Measurements from ENCODE around the gene WHRN.

The WHRN gene

GRCh38 chr9:114374936-114375335, 130.3 kb downstream of the WHRN start:
- DNase-seq, result no peak

DNA sequence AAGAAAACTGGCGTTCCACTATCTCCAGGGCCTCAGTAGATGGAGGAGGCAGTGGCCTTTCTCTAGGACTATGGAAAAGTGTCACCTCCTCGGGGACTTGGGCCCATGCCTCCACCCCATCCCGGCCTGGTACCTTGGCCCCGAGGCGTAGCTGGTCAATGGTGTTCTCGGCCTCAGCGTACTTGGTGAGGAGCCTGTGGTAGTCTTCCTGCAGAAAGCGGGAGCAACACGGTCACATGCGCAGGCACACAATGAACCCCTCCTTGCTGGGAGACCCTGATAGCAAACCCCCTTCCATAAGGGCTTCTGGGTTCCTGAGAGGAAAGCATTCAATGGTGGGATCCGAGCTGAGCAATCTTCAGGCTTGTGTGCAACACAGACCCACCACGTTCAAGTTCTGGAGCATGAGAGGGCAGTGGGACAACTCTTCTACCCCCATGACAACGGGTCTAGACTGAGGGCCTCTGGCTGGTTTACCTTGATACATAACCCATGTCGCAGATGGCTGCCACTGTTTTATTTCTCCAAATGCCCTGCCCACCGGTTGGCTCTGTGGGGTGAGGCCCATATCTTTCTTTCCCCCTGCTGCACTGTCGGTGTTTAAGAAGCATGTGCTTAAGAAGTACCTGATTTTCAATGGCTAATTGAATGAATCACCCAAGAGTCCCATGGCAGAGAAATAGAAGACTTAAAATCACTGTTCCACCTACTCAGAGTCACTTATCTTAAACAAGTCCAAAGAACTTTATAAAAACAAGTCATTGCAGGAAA, 131.1 kb downstream of the WHRN start:
- DNase-seq, result no peak

GRCh38 chr9:114372921-114373448, 132.3 kb downstream of the WHRN start:
- DNase-seq, result peak; percentile 65

- DNase-seq, result no peak
Measured at GRCh38 chr9:114371973-114372917, 133.0 kb downstream of the WHRN start.

DNA sequence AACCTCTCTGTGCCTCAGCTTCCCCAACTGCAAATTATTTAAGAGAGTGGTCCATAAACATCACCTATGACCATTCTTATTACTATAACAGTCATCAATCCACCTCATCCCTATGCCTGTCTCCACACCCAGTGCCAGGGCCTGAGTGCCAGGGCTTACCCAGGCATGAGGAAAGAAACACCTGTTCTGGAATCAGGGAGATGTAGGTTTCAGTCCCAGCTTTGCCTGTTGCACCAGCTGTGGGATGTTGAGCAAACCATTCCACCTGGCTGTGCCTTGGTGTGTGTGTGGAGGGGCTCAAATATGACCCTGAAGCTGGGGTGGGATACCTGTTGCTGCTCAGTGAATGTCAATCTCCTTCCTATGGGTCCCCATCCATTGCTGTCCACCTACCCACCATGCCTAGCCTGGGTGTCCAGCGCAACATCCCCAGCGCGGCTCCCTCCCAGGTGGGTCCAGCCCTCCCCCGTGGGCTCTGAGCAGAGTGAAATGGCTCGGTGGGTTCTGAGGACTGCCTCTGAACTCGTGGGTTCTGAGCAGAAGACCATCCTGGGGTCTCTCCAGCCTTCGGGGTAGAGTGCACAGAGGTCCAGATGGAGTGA, 133.8 kb downstream of the WHRN start:
- DNase-seq, result no peak

- DNase-seq, result no peak
Measured at GRCh38 chr9:114370968-114371320, 134.3 kb downstream of the WHRN start.

GRCh38 chr9:114370251-114370967, 134.9 kb downstream of the WHRN start:
- DNase-seq, result no peak

GRCh38 chr9:114369216-114370130, 135.8 kb downstream of the WHRN start:
- no peak for DNase-seq

- DNase-seq, result no peak
Measured at GRCh38 chr9:114367772-114368569, 137.3 kb downstream of the WHRN start.

GRCh38 chr9:114367366-114367765, 137.9 kb downstream of the WHRN start:
- DNase-seq, result no peak

GRCh38 chr9:114366334-114367128, 138.7 kb downstream of the WHRN start:
- no peak for DNase-seq

DNA sequence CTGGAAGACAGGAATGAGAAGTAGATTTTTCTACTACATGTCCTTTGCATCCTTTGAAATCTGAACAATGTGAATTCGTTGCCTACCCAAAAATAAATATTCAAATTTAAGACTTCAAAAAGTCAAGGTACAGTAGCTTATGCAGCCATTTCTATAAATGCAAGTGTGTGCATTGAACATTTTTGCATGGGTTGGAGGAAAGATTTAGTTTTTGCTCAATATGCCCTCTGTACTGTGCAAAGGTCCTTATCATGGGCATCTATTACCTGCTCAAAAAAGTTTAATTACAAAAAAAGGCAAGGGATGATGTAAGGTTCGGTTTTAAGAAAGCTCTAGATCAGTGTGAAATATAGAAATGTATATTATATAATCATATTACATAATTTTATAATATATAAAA, 140.1 kb downstream of the WHRN start:
- no peak for DNase-seq

DNA sequence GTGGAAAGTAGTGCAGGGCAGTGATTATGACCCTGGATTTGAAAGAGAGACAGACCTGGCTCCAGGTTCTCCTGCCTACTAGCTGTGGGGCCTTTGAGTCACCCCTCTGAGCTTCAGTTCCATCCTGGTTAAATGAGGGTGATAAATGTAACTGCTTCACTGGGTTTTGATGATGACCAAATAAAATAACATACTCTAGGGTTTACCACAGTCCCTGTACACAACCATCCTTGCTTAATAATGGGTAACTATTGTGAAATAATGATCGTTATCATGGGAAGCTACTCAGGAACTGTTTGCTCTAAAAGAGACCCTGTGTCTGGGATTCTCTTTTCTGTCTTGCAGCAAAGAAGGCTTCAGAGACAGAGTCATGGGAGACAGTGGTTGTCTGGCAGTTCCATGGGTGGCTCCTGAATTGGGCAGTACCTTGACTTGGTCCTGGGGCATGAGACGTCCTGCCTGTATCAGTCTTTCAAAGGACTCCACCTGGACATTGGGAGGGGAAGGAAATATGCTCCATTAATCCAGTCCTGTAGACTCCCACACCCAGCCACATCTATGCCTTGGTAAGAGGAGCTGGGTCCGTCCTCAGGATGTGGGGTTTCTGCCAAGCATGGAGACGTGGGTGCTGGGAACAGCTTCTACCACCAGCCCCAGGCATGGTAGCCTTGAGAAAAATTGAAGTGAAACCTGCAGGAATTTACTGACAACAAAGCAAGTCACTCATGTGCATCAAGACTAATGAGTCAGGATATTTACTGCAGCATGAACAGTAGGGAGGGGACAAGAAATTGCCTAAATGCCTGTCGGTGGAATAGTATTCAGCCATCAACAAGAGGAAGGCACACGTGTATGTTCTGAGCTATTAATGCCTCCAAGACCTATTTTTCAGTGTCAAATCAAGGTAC, 140.9 kb downstream of the WHRN start:
- DNase-seq, result no peak

GRCh38 chr9:114363424-114363823, 141.8 kb downstream of the WHRN start:
- no peak for DNase-seq

DNA sequence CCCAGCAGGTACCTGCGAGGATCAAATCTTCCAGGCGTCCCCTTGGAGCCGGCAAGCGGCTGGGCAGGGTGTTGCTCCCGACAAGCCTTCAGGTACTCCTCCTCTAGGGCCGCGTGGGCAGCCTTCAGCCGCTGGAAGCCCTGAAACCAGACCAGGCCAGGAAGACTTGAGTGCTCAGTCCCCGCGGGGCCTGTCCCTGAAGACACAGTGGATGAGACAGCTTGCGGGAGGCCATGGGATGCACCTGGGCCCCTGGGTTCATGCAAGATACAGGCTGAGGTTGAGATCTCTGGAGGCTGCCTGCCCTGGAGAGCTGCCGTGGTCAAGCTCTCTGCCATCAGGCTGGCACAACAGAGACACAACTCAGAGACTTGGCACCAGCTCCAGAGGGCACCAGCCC, 142.9 kb downstream of the WHRN start:
- DNase-seq, result no peak

GRCh38 chr9:114361542-114361941, 143.7 kb downstream of the WHRN start:
- DNase-seq, result no peak

- DNase-seq, result no peak
Measured at GRCh38 chr9:114359801-114360200, 145.5 kb downstream of the WHRN start.

GRCh38 chr9:114357911-114358328, 147.4 kb downstream of the WHRN start:
- DNase-seq, result no peak

- DNase-seq, result no peak
Measured at GRCh38 chr9:114357360-114357759, 147.9 kb downstream of the WHRN start.
